ENCODE data around the gene ZGLP1. TPM values are rescaled to one million over a fixed set of nuclear protein-coding genes. Genes with fewer than 3 reads are reported as not detected.

ZGLP1 gene
- total RNA-seq, 2 experiments from 2014 or later: 3.3 to 3.5 TPM

DNA sequence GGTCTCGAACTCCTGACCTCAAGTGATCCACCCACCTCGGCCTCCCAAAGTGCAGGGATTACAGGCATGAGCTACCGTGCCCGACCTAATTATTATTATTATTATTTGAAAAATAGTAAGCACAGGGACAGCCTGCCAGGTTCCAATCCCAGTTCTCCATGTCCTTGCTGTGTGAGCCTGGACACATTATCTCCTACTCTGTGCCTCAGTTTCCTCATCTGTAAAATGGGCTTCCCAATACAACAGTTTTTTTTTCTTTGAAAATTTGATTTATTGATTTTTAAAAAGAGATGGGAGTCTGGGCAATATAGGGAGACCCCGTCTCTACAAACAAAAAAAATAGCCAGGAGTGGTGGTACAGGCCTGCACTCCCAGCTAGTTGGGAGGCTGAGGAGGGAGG is 3.3 kb downstream of the ZGLP1 start:
- peaks cover 4% of the 10 kb centered on the region for H3K36me3 Mint-ChIP-seq (ENCODE audit: low read depth)
- no peak overlapping the region for H3K27ac Mint-ChIP-seq
- H3K4me1 Mint-ChIP-seq: peaks cover 8% of the 10 kb centered on the region
- no peak for ATAC-seq
- intact Hi-C loops (cut with DNase I, micrococcal nuclease): no loop called here
- ChIA-PET CTCF (interaction anchor here (0.8 to 1.4 kb wide), 2 partner anchors 27 to 36 kb away, joined by 3 to 4 read pairs; no protein-coding TSS in a partner anchor), POLR2A (no interaction called here)
- no peak overlapping the region for H3K4me3 Mint-ChIP-seq
- peaks cover 3% of the 10 kb centered on the region for H3K27me3 Mint-ChIP-seq
- DNase-seq: no peak
- no peaks in the 10 kb centered on the region for H3K9me3 Mint-ChIP-seq (ENCODE audit: low read depth)

DNA sequence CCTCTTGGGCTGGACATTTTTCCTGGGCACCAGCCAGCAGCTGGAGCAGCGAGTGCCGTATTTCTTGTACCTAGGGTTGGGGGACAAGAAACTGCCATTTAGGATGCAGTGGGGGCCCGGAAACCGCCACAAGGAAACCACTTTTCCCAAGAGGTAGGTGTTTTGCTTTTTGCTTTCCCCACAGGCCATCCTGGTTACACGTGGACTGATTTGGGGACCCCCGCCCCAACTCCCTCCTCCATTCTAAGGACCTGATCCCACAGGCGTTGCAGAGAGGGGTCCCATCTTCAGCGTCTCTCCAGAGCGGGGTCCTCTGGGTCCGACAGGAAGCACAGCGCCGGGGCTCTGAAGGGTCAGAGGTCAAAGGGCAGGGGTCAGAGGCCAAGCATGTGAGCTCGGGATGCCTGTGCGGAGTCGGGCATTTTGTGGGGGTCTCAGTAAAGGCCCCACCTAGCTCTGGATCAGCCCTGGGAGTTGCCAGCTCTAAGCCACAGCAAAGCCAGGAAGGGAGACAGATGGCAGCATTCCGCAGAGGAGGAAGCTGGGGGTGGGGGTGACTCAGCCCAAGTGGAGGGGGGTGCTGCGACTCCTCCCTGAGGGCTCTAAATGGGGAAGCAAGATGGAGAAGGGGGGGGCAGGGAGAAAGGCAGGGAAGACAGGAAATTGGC is 4.3 kb downstream of the ZGLP1 start:
- ATAC-seq (no peak), DNase-seq (no peak)
- ChIA-PET CTCF (interaction anchor here (0.6 kb wide), 1 partner anchor 51 kb away, joined by 3 read pairs; no protein-coding TSS in a partner anchor), POLR2A (no interaction called here)
- Mint-ChIP-seq H3K4me1 (peaks cover 8% of the 10 kb centered on the region), H3K4me3 (no peak overlapping the region), H3K36me3 (ENCODE audit: low read depth) (peaks cover 2% of the 10 kb centered on the region), H3K27me3 (peaks cover 3% of the 10 kb centered on the region), H3K9me3 (ENCODE audit: low read depth) (no peaks in the 10 kb centered on the region), H3K27ac (no peak overlapping the region)
- intact Hi-C loops (cut with DNase I, micrococcal nuclease): no loop called here

DNA sequence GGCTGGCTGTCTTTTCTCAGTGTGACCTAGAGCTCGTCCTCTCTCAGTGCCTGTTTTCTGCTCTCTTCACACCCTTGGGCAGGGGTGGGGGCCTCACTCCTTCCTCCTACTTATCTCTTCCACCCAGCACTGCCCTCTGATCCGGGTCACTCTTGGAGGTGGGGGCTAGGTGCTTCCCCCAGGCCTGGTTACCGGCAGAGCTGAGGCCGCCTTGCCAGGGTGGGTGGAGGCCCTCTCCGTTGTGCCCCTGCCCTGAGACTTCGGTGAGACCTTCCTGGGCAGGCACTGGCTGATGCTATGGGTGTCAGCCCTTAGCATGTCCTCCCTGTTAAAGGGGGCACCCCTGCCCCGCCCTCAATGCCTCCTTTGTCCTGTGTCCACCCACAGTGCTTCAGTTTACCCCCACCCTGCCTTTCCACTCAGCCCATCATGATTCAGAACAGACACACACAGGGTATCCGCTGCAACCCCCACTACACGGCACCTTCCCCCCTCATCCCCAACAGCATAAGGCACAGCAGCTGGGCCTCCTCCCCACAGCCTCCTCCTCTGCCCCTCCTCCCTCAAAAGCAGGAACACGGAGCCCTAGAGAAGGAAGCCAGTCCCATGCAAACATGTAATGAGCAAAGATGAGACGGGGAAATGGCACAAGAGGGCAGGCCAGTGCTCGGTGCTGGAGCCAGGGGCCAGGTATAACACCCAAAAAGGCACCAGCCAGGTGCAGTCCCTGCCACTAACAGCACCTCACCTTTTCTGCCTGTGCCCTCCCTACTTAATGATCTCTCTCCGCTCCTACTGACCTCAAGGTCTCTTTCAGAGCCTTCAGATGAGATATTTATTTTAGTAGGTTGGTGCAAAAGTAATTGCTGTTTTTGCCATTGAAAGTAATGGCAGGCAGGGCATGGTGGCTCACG is 9.8 kb downstream of the ZGLP1 start:
- POLR2A ChIA-PET: interaction anchor here (0.6 kb wide), 2 partner anchors 19 to 23 kb away, joined by 3 to 5 read pairs; no protein-coding TSS in a partner anchor
- Mint-ChIP-seq H3K9me3 (ENCODE audit: low read depth) (no peaks in the 10 kb centered on the region), H3K27ac (no peak overlapping the region), H3K36me3 (ENCODE audit: low read depth) (no peaks in the 10 kb centered on the region), H3K4me1 (peaks cover 12% of the 10 kb centered on the region), H3K4me3 (no peak overlapping the region), H3K27me3 (peaks cover 12% of the 10 kb centered on the region)
- CTCF ChIA-PET: interaction anchor here (0.5 to 1.2 kb wide), 4 partner anchors 29 to 696 kb away, joined by 3 to 5 read pairs (median 4); partner anchors contain the start of gene ICAM1
- no peak for DNase-seq
- intact Hi-C loops (cut with DNase I, micrococcal nuclease): loop anchor here in 1 of 2 experiments (5.0 to 10.0 kb wide), 2 partner anchors 33 to 215 kb away; partner anchors contain the start of gene S1PR5
- ATAC-seq: no peak

DNA sequence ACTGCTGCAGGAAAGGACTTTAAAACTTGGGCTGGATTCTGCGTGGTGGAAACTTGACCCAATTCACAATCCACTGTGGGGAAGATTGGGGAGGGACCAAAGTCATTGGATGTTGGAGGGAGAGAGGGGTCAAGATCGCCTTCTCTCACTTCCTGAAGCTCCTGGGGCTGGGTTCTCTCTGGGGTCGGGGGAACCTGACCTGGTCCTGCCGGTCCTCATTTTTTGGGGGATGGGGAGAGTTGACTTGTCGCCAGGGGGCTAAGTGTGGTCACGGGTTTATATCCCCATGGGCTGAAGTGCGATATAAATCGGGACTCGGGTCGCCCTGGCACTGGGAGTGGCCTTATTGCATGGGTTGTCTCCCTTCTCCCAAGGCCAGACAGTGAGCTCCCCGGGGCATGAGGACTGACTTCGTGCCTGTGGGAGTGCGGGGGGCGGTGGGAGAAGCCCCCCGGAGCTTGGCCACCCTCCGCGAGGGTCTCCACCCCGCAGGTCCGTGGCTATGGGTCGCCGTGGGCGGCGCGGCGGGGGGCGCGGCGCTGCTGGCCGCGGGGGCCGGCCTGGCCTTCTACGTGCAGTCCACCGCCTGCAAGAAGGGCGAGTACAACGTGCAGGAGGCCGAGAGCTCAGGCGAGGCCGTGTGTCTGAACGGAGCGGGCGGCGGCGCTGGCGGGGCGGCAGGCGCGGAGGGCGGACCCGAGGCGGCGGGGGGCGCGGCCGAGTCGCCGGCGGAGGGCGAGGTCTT is 13.6 kb downstream of the ZGLP1 start:
- ATAC-seq (no peak), DNase-seq (no peak)
- ChIA-PET POLR2A (no interaction called here), CTCF (interaction anchor here (0.7 kb wide), 1 partner anchor 125 kb away, joined by 5 read pairs; no protein-coding TSS in a partner anchor)
- intact Hi-C loops (cut with DNase I, micrococcal nuclease): loop anchor here in 1 of 2 experiments (10.0 kb wide), 1 partner anchor 219 kb away; the partner anchor contains the start of gene S1PR5
- H3K27me3 Mint-ChIP-seq: peaks cover 42% of the 10 kb centered on the region
- H3K9me3 Mint-ChIP-seq (ENCODE audit: low read depth): no peaks in the 10 kb centered on the region
- H3K4me3 Mint-ChIP-seq: peak overlapping the region; percentile 52
- H3K36me3 Mint-ChIP-seq (ENCODE audit: low read depth): no peaks in the 10 kb centered on the region
- H3K27ac Mint-ChIP-seq: no peak overlapping the region
- H3K4me1 Mint-ChIP-seq: peaks cover 29% of the 10 kb centered on the region

DNA sequence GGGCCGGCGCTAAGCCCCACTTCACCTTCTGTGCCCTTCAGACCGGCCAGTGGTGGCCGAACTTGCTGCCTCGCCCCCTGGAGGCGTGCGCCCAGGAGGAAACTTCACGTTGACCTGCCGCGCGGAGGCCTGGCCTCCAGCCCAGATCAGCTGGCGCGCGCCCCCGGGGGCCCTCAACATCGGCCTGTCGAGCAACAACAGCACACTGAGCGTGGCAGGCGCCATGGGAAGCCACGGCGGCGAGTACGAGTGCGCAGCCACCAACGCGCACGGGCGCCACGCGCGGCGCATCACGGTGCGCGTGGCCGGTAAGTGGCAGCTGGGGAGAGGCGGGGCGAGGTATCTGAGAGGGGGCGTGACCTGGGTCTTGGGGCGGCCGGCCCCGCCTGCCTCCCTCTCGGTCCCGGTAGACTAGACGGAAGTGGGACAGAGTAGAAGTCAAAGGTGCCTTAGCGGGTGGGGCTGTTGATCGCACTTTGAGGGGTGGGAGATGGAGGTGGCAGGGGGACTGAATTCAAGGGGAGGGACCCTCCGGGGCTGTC is 14.2 kb downstream of the ZGLP1 start:
- intact Hi-C loops (cut with DNase I, micrococcal nuclease): loop anchor here in 1 of 2 experiments (10.0 kb wide), 1 partner anchor 219 kb away; the partner anchor contains the start of gene S1PR5
- POLR2A ChIA-PET: no interaction called here
- peaks cover 35% of the 10 kb centered on the region for H3K4me1 Mint-ChIP-seq
- peaks cover 49% of the 10 kb centered on the region for H3K27me3 Mint-ChIP-seq
- no peaks in the 10 kb centered on the region for H3K36me3 Mint-ChIP-seq (ENCODE audit: low read depth)
- H3K9me3 Mint-ChIP-seq (ENCODE audit: low read depth): no peaks in the 10 kb centered on the region
- ATAC-seq (peak; percentile 21), DNase-seq (peak; percentile 72)
- peak overlapping the region; percentile 52 for H3K4me3 Mint-ChIP-seq
- no peak overlapping the region for H3K27ac Mint-ChIP-seq
- CTCF ChIA-PET: interaction anchor here (0.7 kb wide), 1 partner anchor 126 kb away, joined by 5 read pairs; no protein-coding TSS in a partner anchor

DNA sequence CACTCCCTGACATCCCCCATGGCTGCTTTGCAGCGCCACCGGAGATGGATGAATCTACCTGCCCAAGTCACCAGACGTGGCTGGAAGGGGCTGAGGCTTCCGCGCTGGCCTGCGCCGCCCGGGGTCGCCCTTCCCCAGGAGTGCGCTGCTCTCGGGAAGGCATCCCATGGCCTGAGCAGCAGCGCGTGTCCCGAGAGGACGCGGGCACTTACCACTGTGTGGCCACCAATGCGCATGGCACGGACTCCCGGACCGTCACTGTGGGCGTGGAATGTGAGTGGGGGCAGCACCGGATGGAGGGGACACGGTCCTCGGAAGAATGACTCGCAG is 15.3 kb downstream of the ZGLP1 start:
- intact Hi-C loops (cut with DNase I, micrococcal nuclease): loop anchor here (5.0 to 10.0 kb wide), 2 partner anchors 220 to 223 kb away; partner anchors contain the start of gene S1PR5 (in 2 of the 2)
- Mint-ChIP-seq H3K36me3 (ENCODE audit: low read depth) (no peaks in the 10 kb centered on the region), H3K4me3 (no peak overlapping the region), H3K27ac (no peak overlapping the region), H3K4me1 (peaks cover 42% of the 10 kb centered on the region), H3K27me3 (peaks cover 54% of the 10 kb centered on the region), H3K9me3 (ENCODE audit: low read depth) (no peaks in the 10 kb centered on the region)
- peak; percentile 42 for DNase-seq
- CTCF ChIA-PET: interaction anchor here (0.7 kb wide), 1 partner anchor 57 kb away, joined by 3 read pairs; no protein-coding TSS in a partner anchor
- ATAC-seq: no peak
- POLR2A ChIA-PET: no interaction called here

DNA sequence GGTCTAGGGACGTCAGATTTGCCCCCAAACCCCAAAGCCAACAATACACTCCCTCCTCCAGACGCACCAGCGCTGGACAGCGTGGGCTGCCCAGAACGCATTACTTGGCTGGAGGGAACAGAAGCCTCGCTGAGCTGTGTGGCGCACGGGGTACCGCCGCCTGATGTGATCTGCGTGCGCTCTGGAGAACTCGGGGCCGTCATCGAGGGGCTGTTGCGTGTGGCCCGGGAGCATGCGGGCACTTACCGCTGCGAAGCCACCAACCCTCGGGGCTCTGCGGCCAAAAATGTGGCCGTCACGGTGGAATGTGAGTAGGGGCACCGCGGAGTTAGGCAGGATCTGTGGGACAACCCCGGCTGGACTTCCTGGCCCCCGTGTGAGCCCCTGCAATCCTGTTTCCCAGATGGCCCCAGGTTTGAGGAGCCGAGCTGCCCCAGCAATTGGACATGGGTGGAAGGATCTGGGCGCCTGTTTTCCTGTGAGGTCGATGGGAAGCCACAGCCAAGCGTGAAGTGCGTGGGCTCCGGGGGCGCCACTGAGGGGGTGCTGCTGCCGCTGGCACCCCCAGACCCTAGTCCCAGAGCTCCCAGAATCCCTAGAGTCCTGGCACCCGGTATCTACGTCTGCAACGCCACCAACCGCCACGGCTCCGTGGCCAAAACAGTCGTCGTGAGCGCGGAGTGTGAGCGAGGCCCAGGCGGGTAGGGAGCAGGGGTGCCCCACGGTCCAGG is 15.8 kb downstream of the ZGLP1 start:
- intact Hi-C loops (cut with DNase I, micrococcal nuclease): loop anchor here (5.0 to 10.0 kb wide), 2 partner anchors 221 to 223 kb away; partner anchors contain the start of gene S1PR5 (in 2 of the 2)
- H3K4me3 Mint-ChIP-seq: no peak overlapping the region
- CTCF ChIA-PET: interaction anchor here (0.7 to 1.0 kb wide), 2 partner anchors 12 to 57 kb away, joined by 3 read pairs; no protein-coding TSS in a partner anchor
- ATAC-seq: no peak
- no peaks in the 10 kb centered on the region for H3K36me3 Mint-ChIP-seq (ENCODE audit: low read depth)
- POLR2A ChIA-PET: interaction anchor here (0.7 kb wide), 1 partner anchor 549 kb away, joined by 7 read pairs; no protein-coding TSS in a partner anchor
- H3K27me3 Mint-ChIP-seq: peaks cover 58% of the 10 kb centered on the region
- H3K9me3 Mint-ChIP-seq (ENCODE audit: low read depth): no peaks in the 10 kb centered on the region
- H3K4me1 Mint-ChIP-seq: peaks cover 48% of the 10 kb centered on the region
- H3K27ac Mint-ChIP-seq: no peak overlapping the region
- no peak for DNase-seq

DNA sequence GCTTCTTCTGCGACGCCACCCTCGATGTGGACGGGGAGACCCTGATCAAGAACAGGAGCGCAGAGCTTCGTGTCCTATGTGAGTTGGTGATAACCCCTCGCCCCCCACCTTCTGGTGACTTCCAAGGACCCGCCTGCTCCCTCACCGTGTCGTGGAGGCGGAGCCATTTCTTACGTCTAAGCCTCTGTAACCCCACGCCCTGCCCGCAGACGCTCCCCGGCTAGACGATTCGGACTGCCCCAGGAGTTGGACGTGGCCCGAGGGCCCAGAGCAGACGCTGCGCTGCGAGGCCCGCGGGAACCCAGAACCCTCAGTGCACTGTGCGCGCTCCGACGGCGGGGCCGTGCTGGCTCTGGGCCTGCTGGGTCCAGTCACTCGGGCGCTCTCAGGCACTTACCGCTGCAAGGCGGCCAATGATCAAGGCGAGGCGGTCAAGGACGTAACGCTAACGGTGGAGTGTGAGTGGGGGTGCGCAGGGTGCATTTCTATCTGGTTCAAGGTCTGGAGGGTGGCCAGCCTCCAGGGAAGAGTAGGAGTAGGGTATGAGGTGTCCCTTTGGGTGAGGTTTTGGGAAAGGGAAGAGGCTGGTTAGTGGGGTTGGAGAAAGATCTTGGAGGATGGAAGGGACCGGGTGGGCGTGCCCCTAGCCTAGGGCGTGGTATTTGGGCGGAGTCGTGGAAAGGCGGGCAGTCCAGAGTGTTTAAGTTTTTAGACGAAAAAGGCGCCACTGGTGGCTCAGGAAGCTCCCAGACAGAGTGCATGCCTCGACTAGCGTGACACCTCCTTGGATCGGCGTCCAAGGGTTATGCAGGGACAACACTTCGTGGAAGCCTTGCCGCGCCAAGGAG is 16.6 kb downstream of the ZGLP1 start:
- DNase-seq: peak; percentile 33
- Mint-ChIP-seq H3K27ac (no peak overlapping the region), H3K9me3 (ENCODE audit: low read depth) (no peaks in the 10 kb centered on the region), H3K4me3 (peak overlapping the region; percentile 66), H3K4me1 (peaks cover 53% of the 10 kb centered on the region), H3K27me3 (peaks cover 63% of the 10 kb centered on the region), H3K36me3 (ENCODE audit: low read depth) (no peaks in the 10 kb centered on the region)
- POLR2A ChIA-PET: interaction anchor here (0.7 kb wide), 2 partner anchors 87 to 549 kb away, joined by 7 to 8 read pairs; partner anchors contain the start of gene TYK2
- intact Hi-C loops (cut with DNase I, micrococcal nuclease): loop anchor here (1.0 to 10.0 kb wide), 3 partner anchors 40 to 224 kb away; partner anchors contain the start of genes S1PR5 (in 2 of the 2) and RAVER1 (in 1 of the 2)
- CTCF ChIA-PET: interaction anchor here (0.6 to 2.1 kb wide), 3 partner anchors 11 to 96 kb away, joined by 3 to 7 read pairs (median 3); no protein-coding TSS in a partner anchor
- ATAC-seq: no peak

DNA sequence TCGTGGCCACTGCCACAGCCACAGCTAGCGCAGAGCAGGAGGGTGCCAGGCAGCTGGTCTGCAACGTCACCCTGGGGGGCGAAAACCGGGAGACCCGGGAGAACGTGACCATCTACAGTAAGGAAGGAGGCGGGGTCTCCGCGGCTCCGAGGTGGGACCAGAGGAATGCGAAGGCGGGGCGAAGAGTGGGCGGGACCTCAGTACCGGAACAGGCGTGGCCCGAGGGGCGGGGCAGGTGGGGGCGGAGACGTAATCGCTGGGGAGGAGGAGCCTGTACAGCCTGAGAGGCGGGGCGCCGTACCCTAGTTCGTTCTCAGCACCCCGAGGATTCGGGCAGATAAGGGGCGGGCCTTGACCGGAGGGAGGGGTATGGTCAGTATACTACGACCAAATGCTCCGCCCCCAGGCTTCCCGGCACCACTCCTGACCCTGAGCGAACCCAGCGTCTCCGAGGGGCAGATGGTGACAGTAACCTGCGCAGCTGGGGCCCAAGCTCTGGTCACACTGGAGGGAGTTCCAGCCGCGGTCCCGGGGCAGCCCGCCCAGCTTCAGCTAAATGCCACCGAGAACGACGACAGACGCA is 17.3 kb downstream of the ZGLP1 start:
- ChIA-PET CTCF (interaction anchor here (0.6 to 2.1 kb wide), 7 partner anchors 14 to 129 kb away, joined by 3 to 13 read pairs (median 4); partner anchors contain the start of gene ICAM1), POLR2A (interaction anchor here (0.7 to 1.2 kb wide), 2 partner anchors 32 to 88 kb away, joined by 3 to 8 read pairs; partner anchors contain the start of gene TYK2)
- no peaks in the 10 kb centered on the region for H3K36me3 Mint-ChIP-seq (ENCODE audit: low read depth)
- H3K4me3 Mint-ChIP-seq: peak overlapping the region; percentile 66
- H3K27me3 Mint-ChIP-seq: peaks cover 70% of the 10 kb centered on the region
- H3K27ac Mint-ChIP-seq: no peak overlapping the region
- DNase-seq: peak; percentile 92
- peaks cover 59% of the 10 kb centered on the region for H3K4me1 Mint-ChIP-seq
- no peaks in the 10 kb centered on the region for H3K9me3 Mint-ChIP-seq (ENCODE audit: low read depth)
- intact Hi-C loops (cut with DNase I, micrococcal nuclease): loop anchor here (1.0 to 10.0 kb wide), 3 partner anchors 41 to 225 kb away; partner anchors contain the start of genes S1PR5 (in 2 of the 2) and RAVER1 (in 1 of the 2)
- peak; percentile 63 for ATAC-seq

Data from activated CD4-positive, alpha-beta T cell treated with anti-CD3 and anti-CD28 coated beads for 36 hours (primary cell).